GM12878 (cell line): ENCODE data around the gene SNRPA. TPM values are rescaled to one million over a fixed set of nuclear protein-coding genes. Genes with fewer than 3 reads are reported as not detected.

Experiments
- ATAC-seq: fragments of 200-7000 bp; cut with Tn5 transposase; 3 replicates; pipeline ENCODE4 v1.9.1; 2020; ENCODE audit warnings: mild to moderate bottlenecking, moderate library complexity
- BruUV-seq: library from RNA; stranded (reverse); fragments of 400-500 nt; replicated peaks from 2 replicates; lab custom pipeline; 2021; lab: Mats Ljungman, UMichigan
- CTCF ChIA-PET: fragments of 300-600 bp; sonication (Branson Sonifier 250); formaldehyde crosslinking; extraction: SDS; loops from one replicate; lab custom pipeline; 2021; ENCODE audit warnings: inconsistent platforms; lab: Yijun Ruan, JAX
- POLR2A ChIA-PET: fragments of 350-600 bp; formaldehyde crosslinking; extraction: SDS; loops from one replicate; lab custom pipeline; 2021; ENCODE audit warnings: inconsistent platforms; lab: Charles Lee
- RAD21 ChIA-PET: fragments of 300-600 bp; sonication (Branson Sonifier 250); formaldehyde crosslinking; loops from one replicate; lab custom pipeline; 2023; ENCODE audit warnings: antibody characterized with exemption; ENCODE audit not compliant: unreplicated experiment; lab: Charles Lee
- SMC1A ChIA-PET: fragments of 300-600 bp; sonication (Branson Sonifier 250); formaldehyde crosslinking; loops from one replicate; lab custom pipeline; 2023; ENCODE audit not compliant: unreplicated experiment, uncharacterized antibody; lab: Charles Lee
- DNase-seq: peaks from one replicate; pipeline ENCODE4 v3.0.0-alpha.2; 2011; ENCODE audit warnings: low read depth, low spot score
- FAIRE-seq: peaks from 3 replicates; lab custom pipeline; 2011; peaks lifted over from hg19 to GRCh38; lab: Jason Lieb, UNC
- H2AFZ ChIP-seq: 2 replicates; pipeline ENCODE4 v1.6.0; 2011; ENCODE audit warnings: low read depth, low read length, control low read depth; ENCODE audit not compliant: control insufficient read depth
- H3K27ac ChIP-seq: 2 replicates; pipeline ENCODE4 v1.5.1; 2011; ENCODE audit warnings: control low read depth; ENCODE audit not compliant: control insufficient read depth, insufficient read depth
- H3K27me3 ChIP-seq, 2 experiments: replicated peaks in 1 of 2; 2 replicates each; pipeline versions ENCODE4 v1.6.0 to v1.6.1; 2011; ENCODE audit warnings: low read length in 1 of 2; ENCODE audit not compliant: control insufficient read depth in 2 of 2, insufficient read depth in 2 of 2
- H3K36me3 ChIP-seq, 2 experiments: 2 replicates each; pipeline ENCODE4 v1.5.1; 2011; ENCODE audit warnings: low read length in 1 of 2; ENCODE audit not compliant: control insufficient read depth in 2 of 2, insufficient read depth in 2 of 2
- H3K4me1 ChIP-seq: 2 replicates; pipeline ENCODE4 v1.6.1; 2011; ENCODE audit warnings: mild to moderate bottlenecking, low read length, moderate library complexity, mixed read lengths; ENCODE audit not compliant: control insufficient read depth, insufficient read depth
- H3K4me2 ChIP-seq: 2 replicates; pipeline ENCODE4 v1.6.0; 2011; ENCODE audit warnings: control low read depth; ENCODE audit not compliant: control insufficient read depth, insufficient read depth
- H3K4me3 ChIP-seq: fragments of 200-600 bp; sonication (generic); 2 replicates; pipeline ENCODE4 v1.5.1; 2016
- H3K79me2 ChIP-seq: 2 replicates; pipeline ENCODE4 v1.6.0; 2011; ENCODE audit warnings: low read length; ENCODE audit not compliant: control insufficient read depth, insufficient read depth
- H3K9ac ChIP-seq: 2 replicates; pipeline ENCODE4 v1.8.0; 2011; ENCODE audit warnings: low read length, control low read depth, mixed read lengths; ENCODE audit not compliant: control insufficient read depth, insufficient read depth
- H3K9me3 ChIP-seq: replicated peaks from 3 replicates; pipeline ENCODE4 v1.5.1; 2011; ENCODE audit warnings: mild to moderate bottlenecking, low read length; ENCODE audit not compliant: control insufficient read depth, insufficient read depth
- H4K20me1 ChIP-seq: 2 replicates; pipeline ENCODE4 v1.6.0; 2011; ENCODE audit not compliant: control insufficient read depth, insufficient read depth
- BHLHE40 ChIP-seq, 2 experiments: fragments of 450-650 bp in 1 of 2; IDR thresholded peaks; 2 replicates each; pipeline ENCODE4 v1.6.1; 2011 to 2017; ENCODE audit warnings: low read depth in 2 of 2, borderline replicate concordance in 1 of 2, improper control_type of control experiment in 1 of 2, low read length in 1 of 2, mild to moderate bottlenecking in 1 of 2
- TCF7 ChIP-seq: IDR thresholded peaks from 2 replicates; pipeline ENCODE4 v1.6.1; 2014; ENCODE audit warnings: antibody characterized with exemption, borderline replicate concordance
- WGBS: methylation state at CpG from one replicate; pipeline ENCODE4 v1.1.6; 2016; ENCODE audit warnings: low lambda C conversion rate; ENCODE audit not compliant: insufficient replicate concordance, insufficient coverage; ENCODE audit errors: missing lambda C conversion rate; 5-methylcytosine and 5-hydroxymethylcytosine counted together
- in situ Hi-C: fragments of 300-500 bp; cut with MboI; formaldehyde crosslinking; loops from 9 replicates; pipeline ENCODE4 v1.14.3; 2018; ENCODE audit warnings: mixed read lengths
- intact Hi-C: fragments of 100-400 bp; cut with micrococcal nuclease; formaldehyde crosslinking; loops from one replicate; pipeline ENCODE4 v1.14.2; 2022; ENCODE audit not compliant: unreplicated experiment
- polyA plus RNA-seq, 11 experiments: library from polyadenylated mRNA; depleted of rRNA in 4 of 11; unstranded in 6 of 11; stranded (reverse) in 5 of 11; fragments of >200 nt; fragmentation: Nextera tagmentation in 4 of 11; fragmentation: Illumina TruSeq in 1 of 11; extraction: Ambion mirVana in 4 of 11; extraction: Trizol in 1 of 11; gene quantifications; 1 replicate in 1 of 11; 2 replicates in 10 of 11; pipeline versions ENCODE4 v1.2.1 to v1.2.3, GENCODE V29; 2011 to 2016; ENCODE audit warnings: inconsistent platforms in 2 of 11, missing spikeins in 2 of 11, low read depth in 1 of 11
- total RNA-seq, 4 experiments: library from RNA; depleted of rRNA in 3 of 4; stranded (reverse); fragments of >200 nt in 3 of 4; fragmentation: Illumina TruSeq in 1 of 4; extraction: Trizol in 1 of 4; gene quantifications; 2 replicates each; pipeline versions ENCODE4 v1.2.1 to v1.2.3, GENCODE V29; 2013 to 2021
- TF ChIP-seq, protein P1 (sequence below): fragments of 450-650 bp; IDR thresholded peaks from 2 replicates; pipeline ENCODE4 v1.6.1; 2018; ENCODE audit warnings: borderline replicate concordance, mild to moderate bottlenecking; ENCODE audit not compliant: partially characterized antibody

The SNRPA gene
- total and polyA plus RNA-seq, 10 of the 15 experiments (the other 5 are each of a cell fraction or from before 2014, with no cell fraction given): 14.8 to 299 (median 202) TPM

DNA sequence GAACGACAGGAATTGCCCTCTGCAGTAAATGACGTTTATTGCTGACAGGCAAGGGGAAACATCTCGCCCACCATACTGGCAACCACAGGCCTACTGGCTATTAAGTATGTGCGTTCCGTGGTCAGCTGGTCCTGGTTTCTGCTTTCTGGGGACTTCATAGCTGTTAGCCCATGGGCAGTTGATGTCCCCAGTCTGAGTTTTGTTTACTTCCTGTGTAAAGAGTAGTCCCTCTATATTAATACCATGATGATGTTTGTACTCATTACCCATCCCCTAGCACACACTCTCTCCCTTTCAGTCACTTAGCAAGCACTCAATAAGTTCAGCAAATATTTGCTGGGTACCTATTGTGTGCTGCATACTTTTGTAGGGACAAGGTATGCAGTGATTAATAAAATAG lies 17.9 kb downstream of the SNRPA start:
- TF ChIP-seq BHLHE40 (IDR thresholded peaks at IDR 0.05; ENCODE audit: borderline replicate concordance in 1 of 2, low read depth in 2 of 2, low read length in 1 of 2) (no peak), TCF7 (no peak)
- TF ChIP-seq, protein P1, sequence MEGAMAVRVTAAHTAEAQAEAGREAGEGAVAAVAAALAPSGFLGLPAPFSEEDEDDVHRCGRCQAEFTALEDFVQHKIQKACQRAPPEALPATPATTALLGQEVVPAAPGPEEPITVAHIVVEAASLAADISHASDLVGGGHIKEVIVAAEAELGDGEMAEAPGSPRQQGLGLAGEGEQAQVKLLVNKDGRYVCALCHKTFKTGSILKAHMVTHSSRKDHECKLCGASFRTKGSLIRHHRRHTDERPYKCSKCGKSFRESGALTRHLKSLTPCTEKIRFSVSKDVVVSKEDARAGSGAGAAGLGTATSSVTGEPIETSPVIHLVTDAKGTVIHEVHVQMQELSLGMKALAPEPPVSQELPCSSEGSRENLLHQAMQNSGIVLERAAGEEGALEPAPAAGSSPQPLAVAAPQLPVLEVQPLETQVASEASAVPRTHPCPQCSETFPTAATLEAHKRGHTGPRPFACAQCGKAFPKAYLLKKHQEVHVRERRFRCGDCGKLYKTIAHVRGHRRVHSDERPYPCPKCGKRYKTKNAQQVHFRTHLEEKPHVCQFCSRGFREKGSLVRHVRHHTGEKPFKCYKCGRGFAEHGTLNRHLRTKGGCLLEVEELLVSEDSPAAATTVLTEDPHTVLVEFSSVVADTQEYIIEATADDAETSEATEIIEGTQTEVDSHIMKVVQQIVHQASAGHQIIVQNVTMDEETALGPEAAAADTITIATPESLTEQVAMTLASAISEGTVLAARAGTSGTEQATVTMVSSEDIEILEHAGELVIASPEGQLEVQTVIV: no peak
- Histone ChIP-seq H3K4me3 (no peak overlapping the region), H4K20me1 (no peaks in the 10 kb centered on the region), H3K4me1 (no peaks in the 10 kb centered on the region), H3K9ac (no peak overlapping the region), H3K4me2 (no peak overlapping the region), H3K27me3 (no peaks in the 10 kb centered on the region), H3K36me3 (peaks cover 15 to 16% of the 10 kb centered on the region in 2 experiments; a peak in 3 of 4 replicates), H3K79me2 (no peaks in the 10 kb centered on the region), H3K9me3 (peaks cover 2% of the 10 kb centered on the region), H3K27ac (no peak overlapping the region), H2AFZ (no peak overlapping the region)
- no TSS peak for BruUV-seq
- in situ Hi-C loops (no loop called here), intact Hi-C loops (no loop called here)
- ChIA-PET CTCF (no interaction called here), RAD21 (no interaction called here), SMC1A (interaction anchor here (2.3 to 11.2 kb wide), 2 partner anchors 9 to 16 kb away, joined by 5 to 256 read pairs; partner anchors contain the start of genes ACTMAP, RAB4B and SNRPA), POLR2A (no interaction called here)
- WGBS: 65% methylated on average over 5 of the region's 5 CpGs
- ATAC-seq (no peak), DNase-seq (no peak), FAIRE-seq (no peak)
